Naive B cell (primary cell): ENCODE measurements around the gene SERPINB1. TPM values are rescaled to one million over a fixed set of nuclear protein-coding genes. Genes with fewer than 3 reads are reported as not detected.
A peak's percentile ranks its signal among the peaks of the same experiment; 100 is the strongest.
"Not testable (repeated sequence)": the region's sequence is repeated elsewhere in the genome, so short reads cannot be mapped to it uniquely, and the experiment has no call there.

Experiments
- ATAC-seq, 2 donors: fragments of 150-1000 bp; cut with Tn5 transposase; 2 replicates each; pipeline ENCODE4 v1.10.0; 2021; ENCODE audit warnings: low read depth in 2 of 2, mild to moderate bottlenecking in 2 of 2, moderate library complexity in 2 of 2
- DNase-seq: peaks from one replicate; pipeline ENCODE4 v3.0.0; 2022
- H3K27ac Mint-ChIP-seq, 6 donors: one replicate each; pipeline ENCODE4 v1.8.0; 2020 to 2022; ENCODE audit warnings: mild to moderate bottlenecking in 6 of 6, mixed read lengths in 6 of 6, moderate library complexity in 5 of 6, inconsistent platforms in 2 of 6
- H3K27me3 Mint-ChIP-seq, 3 donors: one replicate each; pipeline ENCODE4 v1.8.0; 2021 to 2022; ENCODE audit warnings: mixed read lengths in 3 of 3, mild to moderate bottlenecking in 1 of 3
- H3K36me3 Mint-ChIP-seq, 2 donors: one replicate each; pipeline ENCODE4 v1.8.0; 2020 to 2022; ENCODE audit warnings: mixed read lengths in 2 of 2, inconsistent platforms in 1 of 2, mild to moderate bottlenecking in 1 of 2
- H3K4me1 Mint-ChIP-seq, 3 donors: one replicate each; pipeline ENCODE4 v1.8.0; 2020 to 2022; ENCODE audit warnings: mixed read lengths in 3 of 3, inconsistent platforms in 1 of 3, mild to moderate bottlenecking in 1 of 3, moderate library complexity in 1 of 3
- H3K4me3 Mint-ChIP-seq, 8 donors: one replicate each; pipeline ENCODE4 v1.8.0; 2020 to 2022; ENCODE audit warnings: mild to moderate bottlenecking in 8 of 8, mixed read lengths in 8 of 8, moderate library complexity in 8 of 8, inconsistent platforms in 2 of 8
- H3K9me3 Mint-ChIP-seq, 7 donors: one replicate each; pipeline ENCODE4 v1.8.0; 2020 to 2022; ENCODE audit warnings: mixed read lengths in 7 of 7, mild to moderate bottlenecking in 5 of 7, inconsistent platforms in 2 of 7, moderate library complexity in 1 of 7
- polyA plus RNA-seq, 6 donors: library from polyadenylated mRNA; unstranded; fragments of 300-500 nt; fragmentation: Illumina TruSeq; gene quantifications; one replicate each; pipeline ENCODE4 v1.2.3, GENCODE V29; 2021; ENCODE audit warnings: low read depth in 6 of 6

SERPINB1 gene
- polyA plus RNA-seq, 6 donors from 2014 or later = 84.7 to 107 (median 93.7) TPM

GRCh38 chr6:2862712-2863181, 21.1 kb upstream of the SERPINB1 start:
- peak overlapping the region; percentile 86 to 99 (median 98) for H3K27ac Mint-ChIP-seq
- no peaks in the 10 kb centered on the region for H3K27me3 Mint-ChIP-seq
- H3K36me3 Mint-ChIP-seq = peaks cover 4 to 8% of the 10 kb centered on the region in 2 donors
- peaks cover 0 to 4% (median 0%) of the 10 kb centered on the region in 7 donors for H3K9me3 Mint-ChIP-seq
- ATAC-seq (peak; percentile 60 to 68), DNase-seq (peak; percentile 81)
- H3K4me1 Mint-ChIP-seq = peaks cover 63 to 89% (median 85%) of the 10 kb centered on the region in 3 donors
- peak overlapping the region; percentile 37 to 87 (median 67) for H3K4me3 Mint-ChIP-seq

DNA sequence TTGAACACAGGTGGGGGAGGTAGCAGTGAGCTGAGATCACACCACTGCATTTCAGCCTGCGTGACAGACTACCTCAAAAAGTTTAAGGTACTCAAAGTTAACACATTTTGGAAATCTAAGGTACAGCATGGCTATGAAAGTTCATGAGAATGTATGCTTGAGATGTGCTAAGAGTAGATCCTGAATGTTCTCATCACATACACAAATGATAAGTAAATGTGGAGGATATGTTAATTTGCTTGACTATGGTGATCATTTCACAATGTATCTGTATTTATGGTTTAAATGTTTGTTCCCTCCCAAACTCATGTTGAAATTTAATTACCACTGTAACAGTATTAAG, 20.1 kb upstream of the SERPINB1 start:
- H3K9me3 Mint-ChIP-seq = peaks cover 0 to 4% (median 0%) of the 10 kb centered on the region in 7 donors
- DNase-seq (no peak), ATAC-seq (no peak)
- H3K4me3 Mint-ChIP-seq = peak overlapping the region in 6 of 8 donors; percentile 37 to 87 (median 76)
- peak overlapping the region; percentile 86 to 99 (median 98) for H3K27ac Mint-ChIP-seq
- no peaks in the 10 kb centered on the region for H3K27me3 Mint-ChIP-seq
- peaks cover 4 to 8% of the 10 kb centered on the region in 2 donors for H3K36me3 Mint-ChIP-seq
- peaks cover 71 to 94% (median 93%) of the 10 kb centered on the region in 3 donors for H3K4me1 Mint-ChIP-seq

DNA sequence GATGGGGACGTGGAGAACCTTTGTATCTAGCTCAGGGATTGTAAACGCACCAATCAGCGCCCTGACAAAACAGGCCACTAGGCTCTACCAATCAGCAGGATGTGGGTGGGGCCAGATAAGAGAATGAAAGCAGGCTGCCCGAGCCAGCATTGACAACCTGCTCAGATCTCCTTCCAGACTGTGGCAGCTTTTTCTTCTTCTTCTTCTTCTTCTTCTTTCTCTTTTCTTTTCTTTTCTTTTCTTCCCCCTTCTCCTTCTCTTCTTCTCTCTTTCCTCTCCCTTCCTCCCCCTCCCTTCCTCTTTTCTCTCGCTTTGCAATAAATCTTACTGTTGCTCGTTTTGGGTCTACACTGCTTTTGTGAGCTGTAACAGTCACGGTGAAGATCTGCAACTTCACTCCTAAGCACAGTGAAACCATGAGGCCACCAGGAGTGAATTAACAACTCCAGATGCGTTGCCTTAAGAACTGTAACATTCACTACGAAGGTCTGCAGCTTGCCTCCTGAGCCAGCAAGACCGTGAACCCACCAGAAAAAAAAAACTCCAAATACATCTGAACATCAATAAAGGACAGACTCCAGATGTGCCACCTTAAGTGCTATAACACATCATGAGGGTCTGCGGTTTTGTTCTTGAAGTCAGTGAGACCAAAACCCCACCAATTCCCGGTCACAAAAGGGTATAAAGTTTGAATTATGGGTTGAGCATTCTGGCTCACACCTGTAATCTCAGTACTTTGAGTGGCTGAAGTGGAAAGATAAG, 19.6 kb upstream of the SERPINB1 start:
- H3K4me3 Mint-ChIP-seq = peak overlapping the region in 7 of 8 donors; percentile 7 to 87 (median 77)
- peaks cover 69 to 94% (median 93%) of the 10 kb centered on the region in 3 donors for H3K4me1 Mint-ChIP-seq
- ATAC-seq = no peak
- peaks cover 0 to 4% (median 0%) of the 10 kb centered on the region in 7 donors for H3K9me3 Mint-ChIP-seq
- peak overlapping the region; percentile 63 to 99 (median 98) for H3K27ac Mint-ChIP-seq
- no peak for DNase-seq
- H3K27me3 Mint-ChIP-seq = no peaks in the 10 kb centered on the region
- peaks cover 4 to 8% of the 10 kb centered on the region in 2 donors for H3K36me3 Mint-ChIP-seq

DNA sequence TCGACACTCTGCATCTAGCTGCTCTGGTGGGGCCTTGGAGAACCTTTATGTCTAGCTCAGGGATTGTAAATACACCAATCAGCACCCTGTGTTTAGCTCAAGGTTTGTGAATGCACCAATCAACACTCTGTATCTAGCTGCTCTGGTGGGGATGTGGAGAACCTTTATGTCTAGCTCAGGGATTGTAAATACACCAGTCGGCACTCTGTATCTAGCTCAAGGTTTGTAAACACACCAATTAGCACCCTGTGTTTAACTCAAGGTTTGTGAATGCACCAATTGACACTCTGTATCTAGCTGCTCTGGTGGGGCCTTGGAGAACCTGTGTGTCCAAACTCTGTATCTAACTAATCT, 19.0 kb upstream of the SERPINB1 start:
- H3K4me3 Mint-ChIP-seq = peak overlapping the region in 1 of 8 donors; percentile 83

GRCh38 chr6:2859798-2860705, 18.4 kb upstream of the SERPINB1 start:
- not testable (repeated sequence) for ATAC-seq, H3K9me3 Mint-ChIP-seq, DNase-seq, H3K36me3 Mint-ChIP-seq, H3K27me3 Mint-ChIP-seq
- peaks cover 58 to 93% (median 92%) of the 10 kb centered on the region in 3 donors for H3K4me1 Mint-ChIP-seq
- peak overlapping the region; percentile 79 to 99 (median 99) for H3K27ac Mint-ChIP-seq
- peak overlapping the region in 4 of 8 donors; percentile 9 to 89 (median 26) for H3K4me3 Mint-ChIP-seq

More for the DNA sequence above, 19.0 kb upstream of the SERPINB1 start:
- Mint-ChIP-seq H3K27ac (peak overlapping the region; percentile 63 to 99 (median 98)), H3K4me1 (peaks cover 63 to 93% (median 93%) of the 10 kb centered on the region in 3 donors)
- not testable (repeated sequence) for H3K27me3 Mint-ChIP-seq, ATAC-seq, H3K36me3 Mint-ChIP-seq, H3K9me3 Mint-ChIP-seq, DNase-seq

DNA sequence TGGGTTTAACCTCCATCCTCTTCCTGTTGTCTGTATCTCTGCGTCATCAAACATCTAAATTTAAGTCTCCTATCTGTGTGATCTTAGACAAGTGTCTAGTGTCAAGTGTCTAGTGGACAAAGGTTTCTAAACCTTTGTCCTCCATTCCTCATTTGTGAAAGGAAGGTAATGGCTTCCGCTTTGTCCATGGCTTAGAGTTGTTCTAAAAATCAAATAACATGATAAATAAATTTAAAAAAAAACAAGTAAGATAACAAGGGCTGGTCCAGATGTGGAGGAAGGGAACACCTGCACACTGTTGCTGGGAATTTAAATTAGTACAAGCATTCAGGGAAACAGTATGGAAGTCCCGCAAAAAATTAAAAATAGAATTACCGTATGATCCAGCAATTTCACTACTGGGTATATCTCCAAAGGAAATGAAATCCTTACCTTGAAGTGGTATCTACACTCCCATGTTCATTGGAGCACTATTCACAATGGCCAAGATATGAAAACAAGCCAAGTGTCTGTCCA, 17.6 kb upstream of the SERPINB1 start:
- peak overlapping the region; percentile 98 to 99 (median 99) for H3K27ac Mint-ChIP-seq
- H3K27me3 Mint-ChIP-seq = no peaks in the 10 kb centered on the region
- DNase-seq = no peak
- peaks cover 60 to 94% (median 93%) of the 10 kb centered on the region in 3 donors for H3K4me1 Mint-ChIP-seq
- H3K4me3 Mint-ChIP-seq = peak overlapping the region; percentile 72 to 92 (median 86)
- peaks cover 0 to 4% (median 0%) of the 10 kb centered on the region in 7 donors for H3K9me3 Mint-ChIP-seq
- no peak for ATAC-seq
- H3K36me3 Mint-ChIP-seq = peaks cover 12 to 15% of the 10 kb centered on the region in 2 donors

- Mint-ChIP-seq H3K27ac (peak overlapping the region; percentile 98 to 99 (median 99)), H3K9me3 (peaks cover 0 to 4% (median 0%) of the 10 kb centered on the region in 7 donors)
- peak; percentile 57 for DNase-seq
Measured at GRCh38 chr6:2857580-2858337, 16.1 kb upstream of the SERPINB1 start.

GRCh38 chr6:2857185-2857579, 15.5 kb upstream of the SERPINB1 start:
- Mint-ChIP-seq H3K27ac (peak overlapping the region; percentile 98 to 99 (median 99)), H3K4me1 (peaks cover 50 to 91% (median 88%) of the 10 kb centered on the region in 3 donors), H3K27me3 (no peaks in the 10 kb centered on the region), H3K36me3 (peaks cover 18 to 22% of the 10 kb centered on the region in 2 donors), H3K4me3 (peak overlapping the region; percentile 65 to 92 (median 88)), H3K9me3 (peaks cover 0 to 4% (median 0%) of the 10 kb centered on the region in 7 donors)
- DNase-seq (no peak), ATAC-seq (no peak)

More at GRCh38 chr6:2857580-2858337, 16.1 kb upstream of the SERPINB1 start:
- Mint-ChIP-seq H3K4me3 (peak overlapping the region; percentile 72 to 92 (median 88)), H3K36me3 (peaks cover 15 to 17% of the 10 kb centered on the region in 2 donors), H3K4me1 (peaks cover 56 to 92% (median 92%) of the 10 kb centered on the region in 3 donors), H3K27me3 (no peaks in the 10 kb centered on the region)
- peak; percentile 27 to 31 for ATAC-seq

GRCh38 chr6:2855061-2855519, 13.4 kb upstream of the SERPINB1 start:
- Mint-ChIP-seq H3K9me3 (peaks cover 0 to 1% (median 0%) of the 10 kb centered on the region in 7 donors), H3K4me3 (peak overlapping the region; percentile 68 to 90 (median 78))
- no peak for ATAC-seq

DNA sequence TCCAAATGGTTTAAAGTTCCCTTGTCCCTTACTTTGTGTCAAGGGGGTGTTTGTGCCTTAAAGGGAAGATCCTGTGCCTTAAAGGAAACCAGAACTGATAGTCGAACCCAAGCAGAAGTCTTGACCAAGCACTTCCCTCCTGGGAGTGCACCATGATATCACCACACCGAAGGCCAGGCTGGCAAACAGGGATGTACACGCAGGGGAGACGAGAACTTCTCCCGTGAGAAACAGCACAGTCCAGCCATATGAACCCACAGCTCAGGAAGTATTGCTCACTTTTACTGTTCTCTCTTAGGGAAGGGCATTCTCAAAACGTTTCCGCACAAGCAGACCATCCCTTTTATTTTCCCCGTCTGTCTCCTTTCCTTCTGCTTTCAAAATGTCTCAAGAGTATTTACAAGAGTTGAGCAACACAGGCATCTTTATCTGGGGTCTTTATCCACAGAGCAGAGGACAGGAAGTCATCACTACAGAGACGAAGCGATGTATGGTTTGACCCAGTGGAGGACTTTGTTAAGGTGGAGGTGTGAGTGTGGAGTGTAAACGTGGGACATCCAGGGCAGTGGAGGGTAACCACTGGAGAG, 12.8 kb upstream of the SERPINB1 start:
- peaks cover 38 to 71% (median 64%) of the 10 kb centered on the region in 3 donors for H3K4me1 Mint-ChIP-seq
- no peaks in the 10 kb centered on the region for H3K27me3 Mint-ChIP-seq
- H3K36me3 Mint-ChIP-seq = peaks cover 14 to 19% of the 10 kb centered on the region in 2 donors

More at GRCh38 chr6:2855061-2855519, 13.4 kb upstream of the SERPINB1 start:
- H3K27me3 Mint-ChIP-seq = no peaks in the 10 kb centered on the region
- no peak for DNase-seq
- H3K4me1 Mint-ChIP-seq = peaks cover 38 to 74% (median 70%) of the 10 kb centered on the region in 3 donors
- peaks cover 14 to 19% of the 10 kb centered on the region in 2 donors for H3K36me3 Mint-ChIP-seq
- H3K27ac Mint-ChIP-seq = peak overlapping the region; percentile 71 to 98 (median 95)

DNA sequence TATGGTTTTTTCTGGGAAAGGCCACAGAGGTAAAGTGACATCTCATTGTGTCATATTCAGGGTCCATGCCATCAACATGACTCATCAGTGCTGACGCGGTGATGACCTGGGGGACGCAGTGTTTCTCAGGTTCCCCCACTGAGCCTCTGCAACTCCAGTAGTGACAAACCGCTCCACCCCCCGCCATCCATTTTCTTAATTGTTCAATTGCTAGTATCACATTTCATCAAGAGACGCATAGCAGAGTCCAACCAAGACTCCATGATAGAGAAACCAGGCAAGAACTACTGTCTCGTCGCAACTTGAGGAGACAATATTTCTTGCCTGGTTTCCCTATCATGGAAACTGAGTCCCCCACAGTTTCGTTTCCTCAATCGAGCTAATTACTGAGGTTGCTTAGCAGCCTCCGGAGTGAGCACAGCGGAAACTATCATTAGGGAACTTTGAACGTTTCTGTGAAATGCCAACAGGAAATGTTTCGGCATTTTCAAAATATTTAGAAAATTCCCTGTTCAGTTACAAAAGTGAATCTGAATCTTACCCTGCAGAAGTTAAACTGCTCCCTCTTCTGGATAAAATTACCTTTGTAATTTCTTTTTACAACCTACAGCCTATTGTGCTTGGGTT, 12.2 kb upstream of the SERPINB1 start:
- H3K36me3 Mint-ChIP-seq = peaks cover 19 to 23% of the 10 kb centered on the region in 2 donors
- H3K27me3 Mint-ChIP-seq = no peaks in the 10 kb centered on the region
- H3K27ac Mint-ChIP-seq = peak overlapping the region; percentile 93 to 98 (median 96)
- peak; percentile 47 to 64 for ATAC-seq
- H3K4me3 Mint-ChIP-seq = peak overlapping the region; percentile 68 to 90 (median 78)
- H3K9me3 Mint-ChIP-seq = peaks cover 0 to 4% (median 3%) of the 10 kb centered on the region in 7 donors
- H3K4me1 Mint-ChIP-seq = peaks cover 38 to 69% (median 64%) of the 10 kb centered on the region in 3 donors
- peak; percentile 73 for DNase-seq

More for the DNA sequence above, 12.8 kb upstream of the SERPINB1 start:
- peak overlapping the region; percentile 93 to 98 (median 96) for H3K27ac Mint-ChIP-seq
- peak overlapping the region; percentile 68 to 90 (median 78) for H3K4me3 Mint-ChIP-seq
- no peaks in the 10 kb centered on the region for H3K9me3 Mint-ChIP-seq
- DNase-seq (no peak), ATAC-seq (no peak)
